Keratinocyte (primary cell): ENCODE results near the gene TPCN2. TPM values are rescaled to one million over a fixed set of nuclear protein-coding genes. Genes with fewer than 3 reads are reported as not detected.

Experiments
- DNase-seq: peaks from one replicate; pipeline ENCODE4 v3.0.0-alpha.2; 2011; ENCODE audit warnings: low read depth, missing footprints, low spot score
- FAIRE-seq: peaks from 2 replicates; lab custom pipeline; 2011; peaks lifted over from hg19 to GRCh38; lab: Jason Lieb, UNC
- H2AFZ ChIP-seq: 2 replicates; pipeline ENCODE4 v1.6.0; 2012; ENCODE audit warnings: low read length, control low read depth, inconsistent platforms; ENCODE audit not compliant: control insufficient read depth
- H3K27ac ChIP-seq: 2 replicates; pipeline ENCODE4 v1.5.1; 2011; ENCODE audit warnings: low read length; ENCODE audit not compliant: control insufficient read depth, insufficient read depth
- H3K27me3 ChIP-seq: 3 replicates; pipeline ENCODE4 v1.6.0; 2011; ENCODE audit warnings: low read length; ENCODE audit not compliant: control insufficient read depth, insufficient read depth; ENCODE audit errors: extremely low read depth
- H3K36me3 ChIP-seq, 2 experiments: 2 replicates in 1 of 2; 3 replicates in 1 of 2; pipeline ENCODE4 v1.5.1; 2011; ENCODE audit warnings: low read length in 2 of 2, mild to moderate bottlenecking in 1 of 2; ENCODE audit not compliant: control insufficient read depth in 2 of 2, insufficient read depth in 2 of 2; ENCODE audit errors: extremely low read depth in 1 of 2
- H3K4me1 ChIP-seq: 3 replicates; pipeline ENCODE4 v1.5.1; 2011; ENCODE audit warnings: low read length; ENCODE audit not compliant: control insufficient read depth, insufficient read depth; ENCODE audit errors: extremely low read depth
- H3K4me2 ChIP-seq: 3 replicates; pipeline ENCODE4 v1.6.0; 2011; ENCODE audit warnings: low read depth, low read length; ENCODE audit not compliant: control insufficient read depth, insufficient read depth; ENCODE audit errors: extremely low read depth
- H3K4me3 ChIP-seq, 3 experiments: fragments of 200-600 bp in 1 of 3; sonication (generic) in 1 of 3; 2 replicates in 2 of 3; 3 replicates in 1 of 3; pipeline ENCODE4 v1.5.1; 2011 to 2016; ENCODE audit warnings: low read length in 3 of 3, mild to moderate bottlenecking in 3 of 3, control low read depth in 2 of 3, inconsistent platforms in 1 of 3, low read depth in 1 of 3, mixed read lengths in 1 of 3, mixed run types in 1 of 3, moderate library complexity in 1 of 3; ENCODE audit not compliant: control insufficient read depth in 2 of 3, insufficient read depth in 2 of 3; ENCODE audit errors: extremely low read depth in 1 of 3
- H3K79me2 ChIP-seq: 2 replicates; pipeline ENCODE4 v1.6.0; 2012; ENCODE audit warnings: low read length; ENCODE audit not compliant: control insufficient read depth, insufficient read depth
- H3K9ac ChIP-seq: 3 replicates; pipeline ENCODE4 v1.6.0; 2011; ENCODE audit warnings: low read length; ENCODE audit not compliant: control insufficient read depth, insufficient read depth; ENCODE audit errors: extremely low read depth
- H3K9me1 ChIP-seq: 3 replicates; pipeline ENCODE4 v1.6.0; 2011; ENCODE audit warnings: low read length; ENCODE audit not compliant: control insufficient read depth, insufficient read depth; ENCODE audit errors: extremely low read depth
- H3K9me3 ChIP-seq: 2 replicates; pipeline ENCODE4 v1.5.1; 2012; ENCODE audit warnings: low read depth, low read length; ENCODE audit not compliant: control insufficient read depth
- H4K20me1 ChIP-seq: 3 replicates; pipeline ENCODE4 v1.6.0; 2011; ENCODE audit warnings: low read length; ENCODE audit not compliant: control insufficient read depth, insufficient read depth; ENCODE audit errors: extremely low read depth
- EZH2 ChIP-seq: IDR thresholded peaks from one replicate; pipeline ENCODE4 v1.6.1; 2012; ENCODE audit warnings: inconsistent platforms, mild to moderate bottlenecking, low read length, moderate library complexity
- dilution Hi-C: fragments of 300-500 bp; cut with MboI; formaldehyde crosslinking; loops from one replicate; pipeline ENCODE4 v1.7.0; 2020; ENCODE audit warnings: low sequenced_read_pairs; ENCODE audit not compliant: extremely low pct_ligation_motif_present
- polyA plus RNA-seq, 5 experiments: library from polyadenylated mRNA; depleted of rRNA in 3 of 5; stranded (reverse) in 3 of 5; stranded (forward) in 1 of 5; unstranded in 1 of 5; fragments of >200 nt; gene quantifications; 1 replicate in 1 of 5; 2 replicates in 3 of 5; 3 replicates in 1 of 5; pipeline versions ENCODE4 v1.2.1 to v1.2.3, GENCODE V29; 2011 to 2012; ENCODE audit warnings: missing spikeins in 2 of 5, low read depth in 1 of 5, low replicate concordance in 1 of 5
- TF ChIP-seq, protein P1 (sequence below), 3 experiments: IDR thresholded peaks in 1 of 3; conservative IDR thresholded peaks in 1 of 3; optimal IDR thresholded peaks in 1 of 3; 2 replicates in 2 of 3; 3 replicates in 1 of 3; pipeline versions ENCODE3 to v1.5.1; 2011; ENCODE audit warnings: low read length in 3 of 3, mild to moderate bottlenecking in 3 of 3, moderate library complexity in 2 of 3, control low read depth in 1 of 3, inconsistent platforms in 1 of 3; ENCODE audit not compliant: insufficient read depth in 2 of 3; ENCODE audit errors: extremely low read depth in 1 of 3

The TPCN2 gene
- polyA plus RNA-seq, 1 donor (not counting 4 experiments of a cell fraction or from before 2014, with no cell fraction given) = 7.7 TPM

DNA sequence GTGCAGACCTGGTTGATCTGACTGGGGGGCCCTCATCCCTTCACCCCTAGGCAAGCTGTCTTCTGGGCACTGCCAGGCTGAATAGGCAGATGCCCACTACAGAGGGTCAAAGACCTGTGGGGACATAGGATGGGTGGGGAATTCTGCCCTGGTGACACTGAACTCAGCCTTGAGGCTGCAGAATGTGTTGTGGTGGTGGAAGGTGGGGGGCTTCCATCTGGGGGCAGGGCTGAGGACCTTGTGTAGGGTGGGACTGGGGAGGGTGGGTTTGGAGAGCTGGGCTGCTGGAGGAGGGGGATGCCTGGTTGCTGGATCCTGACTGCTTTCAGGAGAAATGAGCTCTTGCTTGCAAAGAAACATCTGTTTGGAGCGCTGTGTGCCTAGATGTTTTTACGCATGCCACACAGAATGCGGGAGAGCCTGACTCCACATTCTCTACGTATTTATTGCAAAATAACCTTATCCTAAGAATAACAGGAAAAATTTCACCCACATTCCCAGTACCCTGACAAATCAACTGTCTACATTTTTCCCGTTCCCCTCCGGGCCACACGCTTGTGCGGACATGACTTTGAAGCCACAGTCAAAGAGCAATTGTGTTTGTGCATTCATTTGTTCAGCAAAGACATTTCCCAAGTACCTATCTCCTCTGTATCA is 125.3 kb downstream of the TPCN2 start:
- no peak for TF ChIP-seq EZH2
- TF ChIP-seq, protein P1, sequence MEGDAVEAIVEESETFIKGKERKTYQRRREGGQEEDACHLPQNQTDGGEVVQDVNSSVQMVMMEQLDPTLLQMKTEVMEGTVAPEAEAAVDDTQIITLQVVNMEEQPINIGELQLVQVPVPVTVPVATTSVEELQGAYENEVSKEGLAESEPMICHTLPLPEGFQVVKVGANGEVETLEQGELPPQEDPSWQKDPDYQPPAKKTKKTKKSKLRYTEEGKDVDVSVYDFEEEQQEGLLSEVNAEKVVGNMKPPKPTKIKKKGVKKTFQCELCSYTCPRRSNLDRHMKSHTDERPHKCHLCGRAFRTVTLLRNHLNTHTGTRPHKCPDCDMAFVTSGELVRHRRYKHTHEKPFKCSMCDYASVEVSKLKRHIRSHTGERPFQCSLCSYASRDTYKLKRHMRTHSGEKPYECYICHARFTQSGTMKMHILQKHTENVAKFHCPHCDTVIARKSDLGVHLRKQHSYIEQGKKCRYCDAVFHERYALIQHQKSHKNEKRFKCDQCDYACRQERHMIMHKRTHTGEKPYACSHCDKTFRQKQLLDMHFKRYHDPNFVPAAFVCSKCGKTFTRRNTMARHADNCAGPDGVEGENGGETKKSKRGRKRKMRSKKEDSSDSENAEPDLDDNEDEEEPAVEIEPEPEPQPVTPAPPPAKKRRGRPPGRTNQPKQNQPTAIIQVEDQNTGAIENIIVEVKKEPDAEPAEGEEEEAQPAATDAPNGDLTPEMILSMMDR (optimal IDR thresholded peaks at IDR 0.05 in 1 of 3, IDR thresholded peaks at IDR 0.05 in 1 of 3, conservative IDR thresholded peaks at IDR 0.05 in 1 of 3; ENCODE audit: extremely low read depth in 1 of 3, insufficient read depth in 2 of 3, low read length in 3 of 3) = no peak
- Histone ChIP-seq H3K27me3 (peaks cover 2% of the 10 kb centered on the region), H2AFZ (no peak overlapping the region), H3K4me1 (peaks cover 17% of the 10 kb centered on the region), H3K9ac (no peak overlapping the region), H3K9me1 (no peaks in the 10 kb centered on the region), H3K9me3 (no peaks in the 10 kb centered on the region), H3K79me2 (no peaks in the 10 kb centered on the region), H4K20me1 (no peaks in the 10 kb centered on the region), H3K4me2 (peak overlapping the region; percentile 34), H3K36me3 (no peaks in the 10 kb centered on the region), H3K27ac (no peak overlapping the region), H3K4me3 (no peak overlapping the region)
- FAIRE-seq (peak; percentile 78), DNase-seq (peak; percentile 48)
- dilution Hi-C loops = no loop called here

DNA sequence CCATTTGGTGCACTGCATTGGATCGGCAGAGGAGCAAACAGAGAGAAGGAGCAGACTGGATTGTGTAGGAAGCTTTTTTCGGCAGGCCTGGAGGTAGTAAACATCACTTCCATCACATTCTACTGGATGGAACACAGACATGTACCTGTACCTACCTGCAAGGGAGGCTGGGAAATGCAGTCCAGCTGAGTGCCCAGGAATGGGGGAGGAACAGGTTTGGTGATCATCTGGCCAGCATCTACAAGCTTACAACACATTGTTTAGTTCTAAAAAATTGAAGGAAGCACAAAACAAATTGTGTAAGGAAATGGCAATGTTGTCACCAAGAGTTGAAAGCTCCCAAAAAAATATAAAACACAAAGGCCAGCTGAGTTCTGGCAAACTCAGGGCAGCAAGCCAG is 126.1 kb downstream of the TPCN2 start:
- FAIRE-seq (peak; percentile 72), DNase-seq (no peak)
- no peak overlapping the region for H3K27ac ChIP-seq
- no peaks in the 10 kb centered on the region for H3K79me2 ChIP-seq
- H3K4me1 ChIP-seq = peaks cover 17% of the 10 kb centered on the region
- peak overlapping the region; percentile 56 for H2AFZ ChIP-seq
- no peak overlapping the region for H3K4me3 ChIP-seq
- H4K20me1 ChIP-seq = no peaks in the 10 kb centered on the region
- H3K9me1 ChIP-seq = no peaks in the 10 kb centered on the region
- H3K36me3 ChIP-seq = no peaks in the 10 kb centered on the region
- no peaks in the 10 kb centered on the region for H3K9me3 ChIP-seq
- H3K4me2 ChIP-seq = peak overlapping the region; percentile 34
- no peak overlapping the region for H3K9ac ChIP-seq
- dilution Hi-C loops = no loop called here
- H3K27me3 ChIP-seq = no peaks in the 10 kb centered on the region
- TF ChIP-seq, protein P1 (optimal IDR thresholded peaks at IDR 0.05 in 1 of 3, IDR thresholded peaks at IDR 0.05 in 1 of 3, conservative IDR thresholded peaks at IDR 0.05 in 1 of 3; ENCODE audit: extremely low read depth in 1 of 3, insufficient read depth in 2 of 3, low read length in 3 of 3) = no peak
- no peak for TF ChIP-seq EZH2
